HG02981 (cell line): ENCODE measurements around the gene SNORC.
A peak's percentile ranks its signal among the peaks of the same experiment; 100 is the strongest.
"Not testable (repeated sequence)": the region's sequence is repeated elsewhere in the genome, so short reads cannot be mapped to it uniquely, and the experiment has no call there.

ENCODE experiments used
- ATAC-seq: cut with Tn5 transposase; IDR thresholded peaks from one replicate; pipeline ENCODE4 v1.9.1; 2021; ENCODE audit warnings: mild to moderate bottlenecking, moderate library complexity; ENCODE audit not compliant: unreplicated experiment

Gene SNORC

DNA sequence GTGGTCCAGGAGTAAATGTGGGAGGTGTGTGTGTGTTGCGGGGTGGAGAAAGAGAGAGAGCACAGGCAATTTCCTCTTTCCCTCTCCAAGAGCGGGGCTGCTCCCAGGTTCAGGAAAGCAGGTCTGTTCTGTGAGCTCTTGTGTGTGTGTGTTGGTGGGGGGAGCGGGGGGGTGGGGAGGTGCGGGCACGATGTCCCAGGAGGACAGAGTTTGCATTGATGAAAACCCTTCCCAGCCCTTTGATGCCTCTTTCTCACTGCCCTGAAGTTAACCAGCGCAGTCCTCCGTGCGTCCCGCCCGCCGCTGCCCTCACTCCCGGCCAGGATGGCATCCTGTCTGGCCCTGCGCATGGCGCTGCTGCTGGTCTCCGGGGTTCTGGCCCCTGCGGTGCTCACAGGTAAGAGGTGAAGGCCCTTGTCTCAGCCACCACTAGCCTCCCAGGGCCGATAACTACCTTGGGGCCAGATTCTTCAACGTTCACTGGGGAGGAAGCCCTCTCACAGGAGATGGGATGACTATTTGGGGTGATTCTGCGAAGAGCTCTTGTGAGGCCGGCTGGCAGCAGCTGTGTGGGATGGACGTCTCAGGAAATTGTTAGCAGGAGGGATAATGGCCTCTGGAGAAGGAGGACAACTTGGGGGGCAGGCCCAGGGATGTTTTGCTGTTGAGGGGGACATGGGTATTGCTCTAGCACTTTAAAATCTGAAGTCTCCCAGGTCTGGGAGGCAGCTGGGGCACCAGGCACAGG, at the start of gene SNORC:
Gene SNORC, plus strand, starts transcription at position 247 of the 748 bp plus-strand sequence. Its CDS starts 78 bp downstream, at position 325.
- no peak for ATAC-seq

DNA sequence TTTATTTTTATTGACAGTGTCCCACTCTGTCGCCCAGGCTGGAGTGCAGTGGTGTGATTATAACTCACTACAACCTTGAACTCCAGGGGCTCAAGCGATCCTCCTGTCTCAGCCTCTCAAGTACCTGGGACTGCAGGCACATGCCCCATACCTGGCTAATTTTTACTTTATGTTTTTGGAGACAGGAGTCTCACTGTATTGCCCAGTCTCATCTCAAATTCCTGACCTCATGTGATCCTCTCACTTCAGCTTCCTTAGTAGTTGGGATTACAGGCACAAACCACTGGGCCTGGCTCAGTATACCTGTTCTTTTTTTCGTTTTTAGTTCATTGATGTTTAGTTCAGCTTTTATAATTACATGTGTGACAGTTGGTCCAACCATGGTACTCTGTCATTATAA, 40.1 kb upstream of the SNORC start:
- no peak for ATAC-seq

GRCh38 chr2:232831496-232831895, 38.6 kb upstream of the SNORC start:
- ATAC-seq = no peak

- ATAC-seq = no peak
Measured at GRCh38 chr2:232833830-232834229, 36.2 kb upstream of the SNORC start.

- no peak for ATAC-seq
Measured at GRCh38 chr2:232835687-232836208, 34.3 kb upstream of the SNORC start.

DNA sequence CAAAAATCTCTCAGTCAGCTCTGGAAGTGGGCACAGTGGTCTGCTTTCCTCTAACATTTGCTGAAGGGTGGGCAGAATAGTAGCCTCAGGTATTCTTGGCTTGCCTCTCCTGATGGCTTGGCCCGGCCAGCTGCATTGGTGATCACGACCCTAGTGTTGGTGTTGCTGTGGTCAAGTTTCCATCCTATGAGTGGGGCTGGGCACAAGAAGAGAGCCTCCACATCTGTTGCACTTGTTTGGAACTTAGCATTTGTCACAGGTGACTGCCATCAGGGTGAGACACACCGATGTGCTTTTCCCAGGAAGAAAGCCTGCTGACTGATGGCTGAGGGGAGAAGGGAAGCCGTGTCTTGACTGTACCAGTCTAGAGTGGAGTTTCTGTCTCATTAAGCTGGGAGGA, 33.1 kb upstream of the SNORC start:
- no peak for ATAC-seq

GRCh38 chr2:232838406-232838874, 31.6 kb upstream of the SNORC start:
- peak; percentile 91 for ATAC-seq

GRCh38 chr2:232839411-232840079, 30.5 kb upstream of the SNORC start:
- no peak for ATAC-seq

DNA sequence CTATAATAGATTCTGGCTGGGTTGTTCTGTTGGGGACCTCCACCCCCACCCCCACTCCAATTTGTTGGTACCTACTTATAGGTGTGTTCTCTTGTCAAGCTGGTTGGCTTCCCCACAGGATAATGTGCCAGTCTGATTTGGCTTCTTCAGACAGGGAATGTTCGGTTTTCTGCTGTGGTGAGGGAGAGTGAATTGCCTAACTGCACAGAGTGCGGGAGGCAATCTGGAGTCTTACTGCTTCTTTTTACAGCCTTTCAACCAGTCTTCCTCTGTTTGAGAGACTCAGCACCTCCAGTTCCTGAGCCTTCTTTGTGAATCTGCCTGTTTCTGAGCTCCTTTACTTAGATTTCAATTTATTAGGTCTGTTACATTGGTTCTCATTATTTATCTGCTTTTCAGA, 27.4 kb upstream of the SNORC start:
- no peak for ATAC-seq

DNA sequence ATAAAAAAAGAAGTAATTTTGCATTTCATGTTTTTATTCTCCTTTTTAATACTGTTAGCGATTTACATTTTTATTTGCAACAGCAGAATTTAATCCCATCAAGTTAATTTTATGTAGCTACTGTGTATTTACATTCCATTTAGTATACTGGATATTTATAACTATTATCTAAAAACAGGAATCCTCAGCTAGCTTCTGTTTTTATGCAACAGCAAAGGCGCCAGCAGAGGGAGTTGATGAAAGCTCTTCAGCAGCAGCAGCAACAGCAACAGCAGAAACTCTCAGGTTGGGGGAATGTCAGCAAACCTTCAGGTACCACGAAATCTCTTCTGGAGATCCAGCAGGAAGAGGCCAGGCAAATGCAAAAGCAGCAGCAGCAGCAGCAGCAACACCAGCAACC, 26.2 kb upstream of the SNORC start:
- ATAC-seq = no peak

DNA sequence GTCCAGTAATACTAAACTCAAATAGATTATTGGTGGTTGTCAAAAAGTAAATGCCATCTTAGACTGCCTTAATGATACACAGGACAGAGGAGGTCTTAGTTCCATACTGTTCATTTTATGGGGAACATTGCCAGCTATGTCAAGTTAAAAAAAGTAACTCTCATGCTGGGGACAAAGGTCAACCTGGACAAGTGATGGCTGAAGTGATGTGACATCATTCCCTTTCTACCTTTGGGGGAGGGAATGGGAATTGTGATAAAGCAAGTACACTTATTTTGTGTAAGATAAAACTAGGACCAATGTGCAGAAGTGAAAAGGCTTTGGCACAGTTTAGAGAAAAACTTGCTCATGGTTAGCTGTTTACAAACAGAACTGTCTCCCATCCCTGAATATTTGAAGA, 24.0 kb upstream of the SNORC start:
- no peak for ATAC-seq

DNA sequence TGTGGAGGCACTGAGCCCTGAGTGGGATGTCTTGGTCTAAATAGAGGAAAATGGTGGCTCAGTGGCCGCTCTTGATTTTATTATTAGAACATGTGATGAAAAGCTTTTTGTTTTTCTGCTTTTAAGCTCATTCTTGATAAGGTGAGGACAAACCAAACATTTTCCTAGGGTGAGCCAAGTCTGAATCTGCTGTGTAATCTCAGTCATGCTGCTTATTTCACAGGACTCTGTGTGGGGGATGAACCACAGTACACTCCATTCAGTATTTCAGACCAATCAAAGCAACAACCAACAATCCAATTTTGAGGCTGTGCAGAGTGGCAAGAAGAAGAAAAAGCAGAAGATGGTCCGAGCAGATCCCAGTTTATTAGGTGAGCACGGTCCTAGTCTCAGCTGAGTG, 20.0 kb upstream of the SNORC start:
- no peak for ATAC-seq

- ATAC-seq = not testable (repeated sequence)
Measured at GRCh38 chr2:232852081-232852480, 18.0 kb upstream of the SNORC start.

DNA sequence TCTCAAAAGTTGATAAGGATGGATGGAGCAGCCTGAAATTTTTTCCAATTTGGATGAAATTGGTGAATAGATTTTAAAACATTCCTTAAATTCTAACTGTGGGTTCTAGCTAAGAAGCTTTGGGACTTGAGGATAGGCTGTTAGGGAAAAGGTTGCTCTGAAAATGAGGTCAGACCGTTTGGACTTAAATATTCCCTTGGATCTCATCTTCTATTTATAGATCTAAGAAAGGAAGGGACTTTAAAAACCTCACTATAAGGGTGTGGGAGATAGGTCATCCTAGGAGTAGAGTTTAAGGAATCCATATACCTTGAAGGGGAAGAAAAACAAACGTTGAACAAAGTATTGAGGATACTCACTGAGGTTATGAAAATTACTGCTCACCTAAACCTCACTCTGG, 17.4 kb upstream of the SNORC start:
- ATAC-seq = no peak

- no peak for ATAC-seq
Measured at GRCh38 chr2:232854082-232854481, 16.0 kb upstream of the SNORC start.

- ATAC-seq = no peak
Measured at GRCh38 chr2:232857158-232857563, 12.9 kb upstream of the SNORC start.

DNA sequence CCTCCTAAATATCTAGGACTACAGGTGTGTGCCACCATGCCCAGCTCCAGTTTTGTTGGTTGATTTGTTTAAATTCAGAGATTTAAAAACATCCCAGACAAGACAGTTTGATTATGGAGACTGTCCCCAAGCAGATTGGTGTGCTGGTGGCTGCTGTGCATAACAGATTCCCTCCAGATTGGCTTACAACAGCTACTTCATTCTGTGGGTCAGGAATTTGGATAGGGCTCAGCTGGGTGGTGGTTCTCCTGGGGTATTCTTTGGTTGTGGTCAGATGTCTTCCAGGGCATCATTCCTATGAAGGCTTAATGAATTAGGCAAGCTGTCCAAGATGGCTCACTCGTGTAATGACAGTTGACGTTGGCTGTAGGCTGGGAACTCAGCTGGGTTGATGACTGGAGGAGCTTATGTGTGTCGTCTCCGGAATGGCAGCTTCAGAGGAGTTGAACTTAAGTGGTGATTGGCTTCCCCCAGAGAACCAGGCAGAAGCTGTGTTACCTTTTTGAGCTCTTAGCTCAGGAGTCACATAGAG, 10.6 kb upstream of the SNORC start:
- ATAC-seq = no peak

DNA sequence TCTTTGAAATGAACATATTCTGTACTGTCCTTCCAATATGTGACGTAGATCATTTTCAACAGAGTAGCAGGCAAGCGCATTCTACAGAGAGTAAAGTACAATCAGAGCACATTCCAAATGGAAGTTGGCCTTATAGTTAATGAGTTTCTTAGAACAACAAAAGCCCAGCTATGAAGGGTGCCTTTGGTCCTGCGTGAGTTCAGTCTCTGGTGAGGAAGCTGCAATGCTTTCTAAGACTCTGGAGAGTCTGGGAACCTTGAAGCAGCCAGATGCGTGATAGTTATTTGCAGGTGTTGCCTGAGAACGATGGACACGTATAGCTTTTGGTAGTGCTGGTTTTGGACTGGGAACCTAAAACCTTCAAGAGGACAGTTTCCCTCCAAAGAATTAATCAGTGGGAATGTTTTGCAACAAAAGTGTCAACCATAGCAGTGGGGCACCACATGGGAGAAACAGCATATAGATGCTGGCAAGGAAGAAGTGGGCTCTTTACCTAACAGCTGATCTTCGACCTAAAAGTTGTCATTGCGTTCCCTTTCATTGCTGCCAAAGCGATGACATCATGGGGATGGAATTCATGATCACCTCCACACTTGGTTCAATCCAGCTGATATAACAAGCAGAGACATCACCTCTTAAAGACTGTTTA, 9.3 kb upstream of the SNORC start:
- ATAC-seq = no peak

GRCh38 chr2:232861353-232861752, 8.7 kb upstream of the SNORC start:
- ATAC-seq = no peak

DNA sequence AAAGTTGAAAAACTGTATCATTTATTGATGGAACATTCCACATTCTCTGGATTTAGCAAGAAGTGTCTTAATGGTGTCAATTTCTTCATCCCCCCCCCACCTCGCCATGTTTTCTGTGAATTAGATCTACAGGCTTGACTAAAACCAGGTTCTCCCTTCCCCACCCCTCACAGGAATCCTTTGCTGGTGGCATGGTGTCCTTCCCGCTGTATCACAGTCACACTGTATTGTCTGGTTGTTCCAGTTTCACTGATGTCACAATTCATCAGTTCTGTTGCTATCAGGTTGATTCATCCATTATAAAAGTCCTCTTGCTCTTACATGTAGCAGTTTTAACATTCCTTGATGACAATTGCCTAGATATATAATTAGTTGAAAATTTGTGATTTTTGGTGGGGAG, 6.1 kb upstream of the SNORC start:
- ATAC-seq = no peak

DNA sequence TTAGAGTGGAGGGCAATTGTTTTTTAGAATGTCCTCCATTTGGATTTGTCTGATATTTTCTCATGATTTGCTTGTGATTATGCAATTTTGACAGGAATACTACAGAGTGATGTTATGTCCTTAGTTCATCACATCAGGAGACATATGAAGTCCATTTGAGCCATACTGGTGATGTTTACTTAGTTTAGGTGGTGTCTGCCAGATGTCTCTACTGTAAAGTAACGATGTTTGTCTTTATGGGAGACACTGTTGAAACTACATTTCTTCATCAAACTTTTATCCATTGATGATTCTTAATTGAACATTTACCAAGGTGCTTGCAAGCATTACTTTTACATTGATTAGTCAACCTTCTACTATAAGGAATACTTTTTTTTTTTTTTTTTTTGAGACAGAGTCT, 4.9 kb upstream of the SNORC start:
- ATAC-seq = no peak
